H9 (cell line): ENCODE measurements around the gene LPIN2. TPM values are rescaled to one million over a fixed set of nuclear protein-coding genes. Genes with fewer than 3 reads are reported as not detected.

Source experiments
- DNase-seq: peaks from one replicate; pipeline ENCODE4 v3.0.0-alpha.2; 2017
- H2AFZ ChIP-seq: one replicate; pipeline ENCODE4 v1.6.1; 2013; ENCODE audit warnings: mild to moderate bottlenecking, low read length, control low read depth, moderate library complexity
- H2AK5ac ChIP-seq: 2 replicates; pipeline ENCODE4 v1.6.1; 2013; ENCODE audit warnings: low read length, control low read depth, mixed read lengths; ENCODE audit not compliant: insufficient read length
- H2BK120ac ChIP-seq: one replicate; pipeline ENCODE4 v1.6.1; 2013; ENCODE audit warnings: low read depth, mild to moderate bottlenecking, low read length, control low read depth, inconsistent platforms; ENCODE audit not compliant: poor library complexity, severe bottlenecking
- H2BK12ac ChIP-seq: 2 replicates; pipeline ENCODE4 v1.6.1; 2013; ENCODE audit warnings: low read length, control low read depth, mixed read lengths, low read depth; ENCODE audit not compliant: insufficient read length
- H2BK15ac ChIP-seq: 2 replicates; pipeline ENCODE4 v1.6.1; 2013; ENCODE audit warnings: low read depth, low read length, control low read depth
- H2BK20ac ChIP-seq: one replicate; pipeline ENCODE4 v1.6.1; 2013; ENCODE audit warnings: low read depth, mild to moderate bottlenecking, low read length, control low read depth, inconsistent platforms; ENCODE audit not compliant: poor library complexity, severe bottlenecking
- H2BK5ac ChIP-seq: 2 replicates; pipeline ENCODE4 v1.6.1; 2013; ENCODE audit warnings: low read length, control low read depth, mixed read lengths; ENCODE audit not compliant: insufficient read length
- H3K14ac ChIP-seq: 2 replicates; pipeline ENCODE4 v1.6.1; 2013; ENCODE audit warnings: low read length, control low read depth; ENCODE audit not compliant: insufficient read depth
- H3K18ac ChIP-seq: 2 replicates; pipeline ENCODE4 v1.6.1; 2013; ENCODE audit warnings: low read depth, mild to moderate bottlenecking, mixed read lengths, low read length, control low read depth; ENCODE audit not compliant: insufficient read length
- H3K23ac ChIP-seq: 2 replicates; pipeline ENCODE4 v1.6.1; 2013; ENCODE audit warnings: low read length, control low read depth, mixed read lengths, low read depth; ENCODE audit not compliant: insufficient read length
- H3K23me2 ChIP-seq: 2 replicates; pipeline ENCODE4 v1.6.1; 2013; ENCODE audit warnings: low read depth, mild to moderate bottlenecking, mixed read lengths, low read length, control low read depth; ENCODE audit not compliant: insufficient read length, poor library complexity, severe bottlenecking
- H3K27ac ChIP-seq: 2 replicates; pipeline ENCODE4 v1.5.1; 2013; ENCODE audit warnings: low read length, control low read depth, mixed read lengths, low read depth; ENCODE audit not compliant: insufficient read length
- H3K27me3 ChIP-seq: 2 replicates; pipeline ENCODE4 v1.6.1; 2013; ENCODE audit warnings: low read length, control low read depth, inconsistent platforms; ENCODE audit not compliant: insufficient read depth
- H3K4ac ChIP-seq: 2 replicates; pipeline ENCODE4 v1.6.1; 2013; ENCODE audit warnings: low read depth, mild to moderate bottlenecking, control low read depth, inconsistent platforms, low read length, moderate library complexity
- H3K4me1 ChIP-seq: 2 replicates; pipeline ENCODE4 v1.6.1; 2013; ENCODE audit warnings: low read length, control low read depth, inconsistent platforms; ENCODE audit not compliant: insufficient read depth
- H3K4me2 ChIP-seq: 2 replicates; pipeline ENCODE4 v1.6.1; 2013; ENCODE audit warnings: low read length, control low read depth, mixed read lengths; ENCODE audit not compliant: insufficient read length, insufficient read depth
- H3K56ac ChIP-seq: 2 replicates; pipeline ENCODE4 v1.6.1; 2013; ENCODE audit warnings: low read depth, mild to moderate bottlenecking, mixed read lengths, low read length, control low read depth; ENCODE audit not compliant: insufficient read length
- H3K79me1 ChIP-seq: 2 replicates; pipeline ENCODE4 v1.6.1; 2013; ENCODE audit warnings: low read depth, mild to moderate bottlenecking, moderate library complexity, low read length, control low read depth, inconsistent platforms; ENCODE audit not compliant: insufficient read depth, poor library complexity, severe bottlenecking
- H3K79me2 ChIP-seq: 2 replicates; pipeline ENCODE4 v1.6.1; 2013; ENCODE audit warnings: low read length, control low read depth, inconsistent platforms; ENCODE audit not compliant: insufficient read depth
- H3K9ac ChIP-seq: 2 replicates; pipeline ENCODE4 v1.6.1; 2013; ENCODE audit warnings: low read length, control low read depth, mixed read lengths; ENCODE audit not compliant: insufficient read length; ENCODE audit errors: extremely low read depth
- H3K9me3 ChIP-seq: one replicate; pipeline ENCODE4 v1.6.1; 2013; ENCODE audit warnings: low read depth, low read length, inconsistent platforms; ENCODE audit not compliant: control insufficient read depth
- H3T11ph ChIP-seq: one replicate; pipeline ENCODE4 v1.6.1; 2013; ENCODE audit warnings: mild to moderate bottlenecking, low read length, control low read depth, inconsistent platforms
- H4K20me1 ChIP-seq: one replicate; pipeline ENCODE4 v1.6.1; 2013; ENCODE audit not compliant: control insufficient read depth, insufficient read length, insufficient read depth
- H4K5ac ChIP-seq: 2 replicates; pipeline ENCODE4 v1.6.1; 2013; ENCODE audit warnings: low read depth, mild to moderate bottlenecking, mixed read lengths, low read length, control low read depth; ENCODE audit not compliant: insufficient read length
- H4K8ac ChIP-seq: replicated peaks from 2 replicates; pipeline ENCODE4 v1.6.1; 2013; ENCODE audit warnings: low read length, control low read depth, mixed read lengths, low read depth; ENCODE audit not compliant: insufficient read length
- H4K91ac ChIP-seq: 2 replicates; pipeline ENCODE4 v1.6.1; 2013; ENCODE audit warnings: low read depth, mild to moderate bottlenecking, moderate library complexity, mixed read lengths, low read length, control low read depth; ENCODE audit not compliant: insufficient read length
- H3K27ac Mint-ChIP-seq, 3 experiments: 2 replicates in 2 of 3; 3 replicates in 1 of 3; pipeline ENCODE4 v1.8.0; 2020 to 2021; ENCODE audit warnings: mixed read lengths in 3 of 3, mild to moderate bottlenecking in 1 of 3, moderate library complexity in 1 of 3
- H3K27me3 Mint-ChIP-seq: 2 replicates; pipeline ENCODE4 v1.8.0; 2021; ENCODE audit warnings: low read depth, mild to moderate bottlenecking, moderate library complexity, mixed read lengths
- H3K36me3 Mint-ChIP-seq, 3 experiments: 2 replicates in 2 of 3; 3 replicates in 1 of 3; pipeline ENCODE4 v1.8.0; 2020 to 2021; ENCODE audit warnings: low read depth in 3 of 3, mixed read lengths in 3 of 3; ENCODE audit not compliant: insufficient read depth in 1 of 3
- H3K4me1 Mint-ChIP-seq, 2 experiments: 2 replicates each; pipeline ENCODE4 v1.8.0; 2020; ENCODE audit warnings: mixed read lengths in 2 of 2
- H3K4me3 Mint-ChIP-seq, 2 experiments: 2 replicates in 1 of 2; 3 replicates in 1 of 2; pipeline ENCODE4 v1.8.0; 2020 to 2021; ENCODE audit warnings: mild to moderate bottlenecking in 2 of 2, mixed read lengths in 2 of 2, moderate library complexity in 1 of 2
- H3K9me3 Mint-ChIP-seq, 2 experiments: 2 replicates in 1 of 2; 3 replicates in 1 of 2; pipeline ENCODE4 v1.8.0; 2020; ENCODE audit warnings: mild to moderate bottlenecking in 2 of 2, mixed read lengths in 2 of 2, moderate library complexity in 1 of 2
- CTCF ChIP-seq: fragments of 200-600 bp; sonication (generic); conservative IDR thresholded peaks from 3 replicates; pipeline ENCODE4 v1.8.0; 2021; ENCODE audit warnings: antibody characterized with exemption, mild to moderate bottlenecking
- WGBS: extraction: QIAGEN DNeasy Blood & Tissue Kit; methylation state at CpG from one replicate; pipeline ENCODE4 v1.1.7; 2013; ENCODE audit warnings: missing lambda C conversion rate, low lambda C conversion rate, mixed read lengths; ENCODE audit not compliant: insufficient read length; ENCODE audit errors: extremely low coverage; 5-methylcytosine and 5-hydroxymethylcytosine counted together
- total RNA-seq: library from RNA; stranded (reverse); gene quantifications from 2 replicates; pipeline ENCODE4 v1.2.1, GENCODE V29; 2021

Gene LPIN2
- total RNA-seq, 1 experiment from 2014 or later: 9.2 TPM

- peaks cover 19 to 21% of the 10 kb centered on the region in 2 experiments for H3K4me1 Mint-ChIP-seq
- H4K91ac ChIP-seq: no peak overlapping the region
- H3K27me3 Mint-ChIP-seq: no peaks in the 10 kb centered on the region
- no peak overlapping the region for H3K56ac ChIP-seq
- H3T11ph ChIP-seq: no peak overlapping the region
- no peak overlapping the region for H3K27ac Mint-ChIP-seq
- H2BK15ac ChIP-seq: no peak overlapping the region
- H3K4me1 ChIP-seq: peaks cover 4% of the 10 kb centered on the region; the same call in 1 of the 2 replicates
- H3K79me1 ChIP-seq: peaks cover 3% of the 10 kb centered on the region
- no peak overlapping the region for H3K9ac ChIP-seq
- H3K4ac ChIP-seq: no peak overlapping the region
- no peak overlapping the region for H4K8ac ChIP-seq
- H3K36me3 Mint-ChIP-seq: peaks cover 0 to 2% (median 0%) of the 10 kb centered on the region in 3 experiments; a peak in 1 of 7 replicates
- no peak overlapping the region for H3K4me3 Mint-ChIP-seq
- H3K9me3 ChIP-seq: no peaks in the 10 kb centered on the region
- peaks cover 6% of the 10 kb centered on the region; the same call in 1 of the 2 replicates for H3K79me2 ChIP-seq
- peaks cover 4% of the 10 kb centered on the region for H4K20me1 ChIP-seq
- no peak overlapping the region for H3K4me2 ChIP-seq
- no peak overlapping the region for H3K27ac ChIP-seq
- H3K27me3 ChIP-seq: no peaks in the 10 kb centered on the region
- no peak overlapping the region for H3K23ac ChIP-seq
- DNase-seq: no peak
- no peak overlapping the region for H2BK5ac ChIP-seq
- no peak overlapping the region for H3K14ac ChIP-seq
- H2AFZ ChIP-seq: no peak overlapping the region
- no peak overlapping the region for H4K5ac ChIP-seq
- H3K9me3 Mint-ChIP-seq: no peaks in the 10 kb centered on the region
- no peak overlapping the region for H2AK5ac ChIP-seq
- no peak overlapping the region for H2BK12ac ChIP-seq
- TF ChIP-seq CTCF: no peak
- no peak overlapping the region for H2BK20ac ChIP-seq
- no CpG with 5 or more reads among the region's 8 CpGs for WGBS
- H3K23me2 ChIP-seq: no peaks in the 10 kb centered on the region
- no peak overlapping the region for H3K18ac ChIP-seq
- H2BK120ac ChIP-seq: no peak overlapping the region
Measured at GRCh38 chr18:2976218-2977132, 36.5 kb downstream of the LPIN2 start.
